Smooth muscle cell (in vitro differentiated cells): ENCODE results near the gene HK2. TPM values are rescaled to one million over a fixed set of nuclear protein-coding genes. Genes with fewer than 3 reads are reported as not detected.

Source experiments
- DNase-seq: peaks from one replicate; lab custom pipeline; 2025; ENCODE audit not compliant: unreplicated experiment; lab: John Stamatoyannopoulos, UW
- H2AFZ ChIP-seq: fragments of 200-600 bp; sonication (generic); 2 replicates; pipeline ENCODE4 v1.6.0; 2016; ENCODE audit warnings: antibody characterized with exemption, low read depth, mild to moderate bottlenecking
- H3F3A ChIP-seq: fragments of 200-600 bp; sonication (generic); 2 replicates; pipeline ENCODE4 v1.6.0; 2017; ENCODE audit warnings: antibody characterized with exemption, low read depth
- H3K27ac ChIP-seq: fragments of 200-600 bp; sonication (generic); 2 replicates; pipeline ENCODE4 v1.5.1; 2016; ENCODE audit warnings: low read depth, mild to moderate bottlenecking
- H3K27me3 ChIP-seq: fragments of 200-600 bp; sonication (generic); 2 replicates; pipeline ENCODE4 v1.6.1; 2016; ENCODE audit warnings: low read depth, mild to moderate bottlenecking
- H3K36me3 ChIP-seq: fragments of 200-600 bp; sonication (generic); 2 replicates; pipeline ENCODE4 v1.5.1; 2016; ENCODE audit warnings: low read depth
- H3K4me1 ChIP-seq: fragments of 200-600 bp; sonication (generic); 2 replicates; pipeline ENCODE4 v1.5.1; 2016; ENCODE audit warnings: low read depth
- H3K4me2 ChIP-seq: fragments of 200-600 bp; sonication (generic); 2 replicates; pipeline ENCODE4 v1.6.0; 2016; ENCODE audit warnings: mild to moderate bottlenecking
- H3K4me3 ChIP-seq: fragments of 200-600 bp; sonication (generic); 2 replicates; pipeline ENCODE4 v1.5.1; 2016; ENCODE audit warnings: mild to moderate bottlenecking
- H3K79me2 ChIP-seq: fragments of 200-600 bp; sonication (generic); 2 replicates; pipeline ENCODE4 v1.6.0; 2016; ENCODE audit warnings: low read depth, mild to moderate bottlenecking
- H3K9ac ChIP-seq: fragments of 200-600 bp; sonication (generic); 2 replicates; pipeline ENCODE4 v1.6.0; 2016; ENCODE audit warnings: low read depth
- H3K9me3 ChIP-seq: fragments of 200-600 bp; sonication (generic); replicated peaks from 2 replicates; pipeline ENCODE4 v1.5.1; 2016; ENCODE audit warnings: low read depth
- H4K20me1 ChIP-seq: fragments of 200-600 bp; sonication (generic); 2 replicates; pipeline ENCODE4 v1.6.0; 2016; ENCODE audit warnings: low read depth
- CTCF ChIP-seq: fragments of 200-600 bp; sonication (generic); IDR thresholded peaks from 2 replicates; pipeline ENCODE4 v1.5.1; 2017; ENCODE audit warnings: borderline replicate concordance, mild to moderate bottlenecking, antibody characterized with exemption; ENCODE audit not compliant: insufficient read depth, poor library complexity, severe bottlenecking
- WGBS: methylation state at CpG from one replicate; pipeline ENCODE4 v1.1.7; 2016; ENCODE audit warnings: low lambda C conversion rate; 5-methylcytosine and 5-hydroxymethylcytosine counted together
- polyA plus RNA-seq: library from polyadenylated mRNA; unstranded; fragments of >200 nt; fragmentation: Nextera tagmentation; extraction: Ambion mirVana; gene quantifications from 2 replicates; pipeline ENCODE4 v1.2.1, GENCODE V29; 2016
- total RNA-seq: library from RNA; depleted of rRNA; stranded (reverse); fragments of >200 nt; gene quantifications from 2 replicates; pipeline ENCODE4 v1.2.3, GENCODE V29; 2014

HK2 gene
- total and polyA plus RNA-seq, 2 experiments from 2014 or later: 20.3 to 38.0 TPM

GRCh38 chr2:74941284-74941683 lies 107.4 kb downstream of the HK2 start:
- TF ChIP-seq CTCF: no peak
- 95% methylated on average over 3 of the region's 3 CpGs for WGBS
- H3K9ac ChIP-seq: no peak overlapping the region
- no peaks in the 10 kb centered on the region for H3K9me3 ChIP-seq
- DNase-seq: no peak
- H3K4me2 ChIP-seq: no peak overlapping the region
- H4K20me1 ChIP-seq: no peaks in the 10 kb centered on the region
- H3K79me2 ChIP-seq: no peaks in the 10 kb centered on the region
- H3F3A ChIP-seq: no peaks in the 10 kb centered on the region
- no peak overlapping the region for H3K4me3 ChIP-seq
- H3K27me3 ChIP-seq: no peaks in the 10 kb centered on the region
- H3K36me3 ChIP-seq: no peaks in the 10 kb centered on the region
- H2AFZ ChIP-seq: no peak overlapping the region
- H3K27ac ChIP-seq: no peak overlapping the region
- no peaks in the 10 kb centered on the region for H3K4me1 ChIP-seq

GRCh38 chr2:74942263-74942662 lies 108.3 kb downstream of the HK2 start:
- no peak overlapping the region for H3K27ac ChIP-seq
- TF ChIP-seq CTCF: no peak
- DNase-seq: no peak
- H4K20me1 ChIP-seq: no peaks in the 10 kb centered on the region
- H3K9ac ChIP-seq: no peak overlapping the region
- H3F3A ChIP-seq: no peaks in the 10 kb centered on the region
- H3K9me3 ChIP-seq: no peaks in the 10 kb centered on the region
- H2AFZ ChIP-seq: no peak overlapping the region
- H3K79me2 ChIP-seq: no peaks in the 10 kb centered on the region
- no peak overlapping the region for H3K4me2 ChIP-seq
- no peaks in the 10 kb centered on the region for H3K36me3 ChIP-seq
- H3K27me3 ChIP-seq: no peaks in the 10 kb centered on the region
- no peak overlapping the region for H3K4me3 ChIP-seq
- 91% methylated on average over 5 of the region's 5 CpGs for WGBS
- H3K4me1 ChIP-seq: no peaks in the 10 kb centered on the region

Other genes with a start within 250 kb of the HK2 start
- gene M1AP, start 185.8 kb upstream of the HK2 start, total RNA-seq: 1.2 TPM in 2 replicates
- 1.0 and 2.8 TPM in 2 replicates for gene M1AP, start 185.8 kb upstream of the HK2 start, polyA plus RNA-seq
- gene SEMA4F, start 179.9 kb upstream of the HK2 start, total RNA-seq: 8.5 and 10.1 TPM in 2 replicates
- gene SEMA4F, start 179.9 kb upstream of the HK2 start, polyA plus RNA-seq: 14.2 and 16.7 TPM in 2 replicates
- 21.5 and 30.7 TPM in 2 replicates for gene POLE4, start 124.5 kb downstream of the HK2 start, total RNA-seq
- 149 and 168 TPM in 2 replicates for gene POLE4, start 124.5 kb downstream of the HK2 start, polyA plus RNA-seq